Activated CD4-positive, alpha-beta T cell treated with anti-CD3 and anti-CD28 coated beads, Interleukin-2, amount 50 U/mL, for 16 hours (primary cell): ENCODE results near the gene IER3.

Experiments
- DNase-seq: peaks from one replicate; pipeline ENCODE4 v3.0.0-alpha.2; 2020

IER3 gene

GRCh38 chr6:30744054-30744805 is at the start of gene IER3:
IER3 (minus strand) TSS chr6:30744547; CDS start chr6:30744518, 29 bp downstream.
- peak; percentile 92 for DNase-seq

DNA sequence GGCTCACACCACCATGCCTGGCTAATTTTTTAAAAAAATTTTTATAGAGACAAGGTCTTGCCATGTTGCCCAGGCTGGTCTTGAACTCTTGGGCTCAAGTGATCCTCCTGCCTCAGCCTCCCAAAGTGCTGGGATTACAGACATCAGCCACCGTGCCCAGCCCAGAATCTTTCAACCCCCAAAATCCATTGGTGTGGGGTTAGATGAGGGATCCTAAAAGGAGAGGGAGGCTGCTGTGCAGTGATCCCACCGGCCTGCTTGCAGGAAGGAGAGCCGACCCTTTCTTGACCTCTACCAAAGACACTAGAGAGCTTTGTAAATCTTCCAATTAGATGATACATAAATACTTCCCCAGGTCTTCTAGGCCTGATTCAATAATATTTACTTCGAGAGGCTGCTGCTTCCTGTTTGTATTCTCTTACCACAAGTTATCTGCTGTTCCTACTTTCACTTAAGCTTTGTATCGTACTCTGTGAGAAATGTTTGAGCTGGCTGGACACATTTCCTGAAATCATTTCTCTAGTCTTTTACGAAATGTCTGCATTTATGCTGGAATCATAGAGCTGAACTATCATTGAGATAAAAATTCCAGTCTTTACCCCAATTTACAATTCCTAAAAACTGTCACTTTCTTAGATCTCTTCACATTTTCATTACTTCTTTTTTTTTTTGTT is 49.3 kb upstream of the IER3 start:
- peak; percentile 51 for DNase-seq

DNA sequence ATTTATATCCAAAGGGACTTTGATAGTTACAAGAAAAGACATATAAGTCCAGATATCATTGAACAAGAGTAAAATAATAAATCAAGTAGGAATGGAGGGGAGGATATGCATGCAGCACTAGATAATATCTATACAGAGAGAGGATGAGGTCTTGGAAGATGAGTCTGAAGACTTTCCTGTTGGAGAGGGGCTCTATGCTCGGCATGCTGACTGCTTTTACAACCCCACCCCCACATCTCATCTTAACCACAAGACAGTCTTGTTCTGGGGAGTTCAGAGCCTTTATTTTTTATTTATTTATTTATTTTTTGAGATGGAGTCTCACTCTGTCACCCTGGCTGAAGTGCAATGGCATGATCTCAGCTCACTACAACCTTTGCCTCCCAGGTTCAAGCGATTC is 48.4 kb upstream of the IER3 start:
- no peak for DNase-seq

DNA sequence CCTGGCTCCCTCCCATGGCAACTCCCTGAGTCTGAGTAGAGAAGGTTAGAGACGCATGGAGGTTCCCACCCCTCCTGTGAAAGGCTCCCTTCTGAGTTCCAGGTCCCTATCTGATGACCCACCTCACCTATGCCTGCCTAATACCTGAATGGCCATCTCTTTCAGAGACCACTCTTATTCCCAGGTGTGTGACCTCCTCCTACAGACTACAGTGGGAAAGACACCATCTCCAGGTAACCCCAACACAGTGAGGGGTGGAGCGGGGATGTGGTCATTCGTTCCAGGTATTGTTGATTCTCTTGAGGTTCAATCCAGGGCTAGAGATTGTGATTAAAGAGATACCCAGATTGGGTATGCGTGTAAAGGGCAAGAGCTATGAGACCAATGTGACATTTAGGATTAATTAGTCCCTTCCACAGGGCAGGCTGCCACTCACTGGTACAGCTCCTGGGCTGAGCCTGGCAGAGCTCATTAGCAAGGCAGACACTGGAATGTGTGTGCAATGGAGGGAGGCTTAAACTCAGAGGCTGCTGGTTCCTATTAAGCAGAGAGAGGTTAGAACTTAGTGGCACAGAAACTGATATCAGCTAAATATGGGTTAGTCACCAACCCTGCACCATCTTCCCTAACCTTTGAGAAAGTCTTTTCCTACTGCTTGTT is 46.5 kb upstream of the IER3 start:
- DNase-seq = no peak

GRCh38 chr6:30789606-30790005 is 45.3 kb upstream of the IER3 start:
- no peak for DNase-seq

DNA sequence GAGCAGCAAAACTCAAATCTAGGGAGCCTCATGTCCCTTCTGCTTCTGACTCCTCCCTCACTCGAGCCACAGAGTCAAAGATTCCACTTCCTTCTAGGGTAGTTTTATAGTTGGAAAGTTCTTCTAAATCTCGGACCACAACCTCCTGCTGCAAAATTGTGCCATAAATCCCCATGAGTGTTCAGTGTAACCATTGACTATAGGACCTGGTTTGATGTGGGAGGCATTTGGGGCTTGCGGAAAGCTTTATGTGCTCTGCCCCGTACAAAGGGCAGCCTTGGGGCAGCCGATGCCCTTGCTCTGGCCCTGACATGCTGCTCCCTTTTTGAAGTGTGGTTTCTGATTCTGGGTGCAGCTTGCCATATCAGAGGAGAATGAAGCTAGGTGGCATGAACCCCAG is 43.6 kb upstream of the IER3 start:
- no peak for DNase-seq

DNA sequence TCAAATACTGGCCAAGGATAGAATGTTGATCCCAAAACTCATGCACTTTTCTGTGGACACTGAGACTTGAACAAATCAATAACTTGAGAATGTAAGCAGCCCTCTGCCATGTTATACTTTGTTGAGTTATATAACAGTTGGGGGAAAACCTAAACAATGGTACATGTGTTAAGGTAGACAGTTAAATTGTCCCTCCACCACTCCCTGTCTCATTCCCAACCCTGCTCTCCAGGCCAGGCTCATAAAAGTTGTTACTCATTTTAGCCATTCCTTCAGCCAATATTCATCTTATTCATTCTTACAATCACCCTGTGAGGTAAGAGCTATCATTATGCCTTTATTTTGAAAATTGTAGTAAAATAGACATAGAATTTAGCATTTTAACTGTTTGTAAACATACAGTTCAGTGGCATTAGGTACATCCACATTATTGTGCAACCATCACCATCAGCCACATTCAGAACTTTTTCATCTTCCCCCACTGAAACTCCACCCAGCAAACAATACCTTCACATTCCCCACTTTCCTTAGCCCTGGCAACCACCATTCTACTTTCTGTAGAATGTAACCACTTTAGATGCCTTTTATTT is 38.2 kb upstream of the IER3 start:
- no peak for DNase-seq

GRCh38 chr6:30781743-30782424 is 37.5 kb upstream of the IER3 start:
- no peak for DNase-seq

DNA sequence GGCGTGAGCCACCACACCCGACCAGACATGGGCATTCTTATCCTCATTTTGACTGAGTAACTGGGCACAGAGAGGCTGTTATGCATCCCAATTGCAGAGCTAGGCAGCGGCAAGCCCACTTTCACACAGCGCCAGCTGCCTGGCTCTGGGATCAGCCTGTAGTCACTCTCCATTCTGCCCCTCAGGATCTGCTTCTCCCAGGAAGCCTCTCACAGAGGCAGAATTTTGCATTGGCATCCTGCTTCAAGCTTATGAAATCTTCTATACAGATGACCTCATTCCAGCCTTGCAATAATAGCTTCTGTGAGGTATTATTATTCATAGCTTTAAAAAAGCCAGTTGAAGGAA is 37.0 kb upstream of the IER3 start:
- no peak for DNase-seq

DNA sequence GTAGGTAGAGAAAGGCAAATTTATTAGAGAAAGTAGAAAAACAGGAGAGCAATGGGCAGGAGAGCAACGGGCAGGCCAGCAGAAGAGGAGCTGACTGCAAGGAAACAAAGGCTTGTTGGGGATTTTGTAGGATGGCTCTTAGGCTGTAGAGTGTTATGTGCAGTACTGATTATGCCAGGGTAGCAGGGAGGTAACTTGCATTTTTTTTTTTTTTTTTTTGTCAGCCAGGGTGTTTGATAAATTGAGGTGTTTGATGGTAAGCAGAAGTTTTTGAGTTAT is 36.2 kb upstream of the IER3 start:
- DNase-seq = no peak

- no peak for DNase-seq
These were observed 35.7 kb upstream of the IER3 start for GRCh38 chr6:30779850-30780641.

DNA sequence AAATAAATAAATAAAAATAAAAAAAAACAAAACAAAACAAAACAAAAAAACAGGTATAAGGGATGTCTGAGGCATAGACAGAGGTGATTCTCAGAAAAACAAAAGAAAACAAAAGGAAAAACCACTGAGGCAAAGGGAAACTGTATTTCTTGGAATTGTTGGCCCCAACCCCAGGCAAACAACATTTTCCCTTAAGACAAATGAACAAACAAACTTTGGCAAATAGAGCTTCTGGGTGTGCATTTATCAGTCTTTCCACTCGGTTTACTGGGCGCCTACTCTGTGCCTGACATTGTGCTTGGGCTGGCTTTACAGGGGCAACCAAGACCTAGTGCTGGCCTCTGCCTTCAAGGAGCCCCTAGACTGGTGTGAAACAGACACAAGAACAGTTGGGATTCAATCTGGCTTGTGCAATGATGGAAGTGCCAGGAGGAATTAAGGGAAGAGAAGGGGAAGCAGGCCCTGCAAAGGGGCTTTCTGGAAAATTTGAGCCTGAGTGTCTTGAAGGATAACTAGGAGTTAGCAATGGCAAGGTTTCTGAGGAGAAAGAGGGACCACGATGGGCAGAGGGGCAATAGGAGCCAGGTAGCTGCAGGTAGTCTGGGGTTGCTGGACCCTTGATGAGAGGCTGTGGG is 33.8 kb upstream of the IER3 start:
- no peak for DNase-seq

DNA sequence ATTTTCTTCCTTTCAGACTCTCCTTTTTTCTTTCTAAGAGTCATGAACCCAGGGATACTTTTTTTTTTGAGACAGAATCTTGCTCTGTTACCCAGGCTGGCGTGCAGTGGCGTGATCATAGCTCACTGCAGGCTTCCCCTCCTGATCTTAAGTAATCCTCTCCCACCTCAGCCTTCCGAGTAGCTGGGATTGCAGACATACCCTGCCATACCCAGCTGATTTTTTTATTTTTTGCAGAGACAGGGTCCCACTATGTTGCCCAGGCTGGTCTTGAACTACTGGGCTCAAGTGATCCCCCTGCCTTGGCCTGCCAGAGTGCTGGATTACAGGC is 32.8 kb upstream of the IER3 start:
- DNase-seq = no peak

DNA sequence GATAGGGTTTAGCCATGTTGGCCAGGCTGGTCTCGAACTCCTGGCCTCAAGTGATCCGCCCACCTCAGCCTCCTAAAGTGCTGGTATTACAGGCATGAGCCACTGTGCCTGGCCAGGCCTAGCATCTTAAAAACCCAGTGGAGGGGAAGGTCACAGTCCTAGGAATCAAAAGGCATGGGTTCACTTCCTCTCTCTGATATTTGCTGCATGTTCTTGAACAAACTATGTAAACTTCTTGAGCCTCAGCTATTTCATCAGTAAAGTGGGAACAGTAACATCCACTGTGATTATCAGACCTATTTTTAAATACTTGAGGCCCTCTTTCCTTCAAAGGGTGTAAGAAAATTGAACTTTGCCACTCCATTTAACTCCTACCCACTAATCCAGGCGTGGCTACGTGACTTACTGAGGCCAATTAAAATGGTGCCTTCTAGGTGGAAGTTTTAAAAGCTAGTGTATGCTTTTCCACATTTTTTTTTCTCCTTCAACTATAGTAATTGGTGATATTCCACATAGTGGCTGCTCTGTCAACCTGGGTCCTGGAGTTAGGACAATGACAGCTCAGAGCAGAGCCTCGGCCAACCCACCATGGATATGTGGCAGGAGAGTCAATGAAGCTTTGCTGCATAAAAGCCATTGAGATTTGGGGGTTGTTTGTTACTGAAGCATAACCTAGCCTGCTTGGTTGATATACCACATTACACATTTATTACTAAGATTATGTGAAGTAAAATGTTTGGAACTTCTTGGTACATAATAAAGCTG is 32.2 kb upstream of the IER3 start:
- no peak for DNase-seq

DNA sequence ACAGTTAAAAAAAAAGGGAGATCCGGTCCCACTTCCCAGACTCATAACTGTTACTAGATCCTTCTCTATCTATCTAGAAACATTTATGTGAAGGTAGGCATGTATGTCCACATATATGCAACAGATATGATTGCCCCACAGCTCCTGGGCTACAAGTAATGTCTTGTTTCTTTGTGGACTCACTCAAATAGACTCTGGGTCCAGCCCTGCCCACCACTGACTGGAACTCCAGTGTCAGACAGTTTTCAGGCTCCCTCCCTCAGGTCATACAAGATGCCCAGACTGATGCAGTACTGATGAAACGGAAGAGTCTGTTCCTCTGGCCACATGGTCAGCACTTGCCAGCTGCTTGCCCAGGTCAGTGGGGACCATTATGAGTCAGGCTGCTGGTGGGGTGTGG is 30.8 kb upstream of the IER3 start:
- no peak for DNase-seq

GRCh38 chr6:30774701-30775100 is 30.4 kb upstream of the IER3 start:
- DNase-seq = no peak

GRCh38 chr6:30770592-30770991 is 26.2 kb upstream of the IER3 start:
- DNase-seq = no peak

DNA sequence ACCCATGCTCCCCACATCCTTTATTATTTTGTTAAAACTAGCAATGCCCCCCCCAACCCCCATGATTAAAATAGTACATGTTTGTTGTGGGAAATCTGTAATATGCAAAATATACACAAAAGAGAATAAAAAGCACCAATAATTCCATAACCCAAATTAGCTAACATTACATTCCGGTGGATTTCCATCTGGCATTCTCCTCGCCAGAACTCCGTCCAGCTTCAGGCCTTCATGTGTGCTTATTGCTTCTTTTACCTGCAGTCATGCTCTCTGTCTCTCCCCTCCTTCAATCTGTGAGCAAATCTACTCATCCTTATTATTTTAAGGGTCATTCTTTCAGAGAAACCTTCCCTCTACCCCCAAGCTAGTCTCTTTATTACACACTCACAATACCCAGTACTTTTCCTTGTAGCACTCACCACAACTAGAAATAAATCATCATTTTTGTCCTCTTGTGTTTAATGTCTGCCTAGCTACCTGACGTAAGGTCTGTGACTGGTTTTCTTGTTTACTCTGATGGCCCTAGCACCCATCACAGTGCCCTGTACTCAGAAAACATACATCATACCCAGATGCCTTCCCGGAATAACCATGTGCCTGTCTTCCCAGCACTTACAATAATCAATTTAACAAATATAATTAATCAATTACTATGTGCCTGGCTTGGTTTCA is 25.6 kb upstream of the IER3 start:
- DNase-seq = peak; percentile 57

GRCh38 chr6:30769088-30769852 is 24.9 kb upstream of the IER3 start:
- DNase-seq = peak; percentile 82

- no peak for DNase-seq
These were observed 24.3 kb upstream of the IER3 start for GRCh38 chr6:30768634-30769087.
